Measurements from ENCODE around the gene ADSS1. TPM values are rescaled to one million over a fixed set of nuclear protein-coding genes. Genes with fewer than 3 reads are reported as not detected.

Gene ADSS1
- total and polyA plus RNA-seq, 4 donors, result 1.8 to 18.8 (median 12.2) TPM

DNA sequence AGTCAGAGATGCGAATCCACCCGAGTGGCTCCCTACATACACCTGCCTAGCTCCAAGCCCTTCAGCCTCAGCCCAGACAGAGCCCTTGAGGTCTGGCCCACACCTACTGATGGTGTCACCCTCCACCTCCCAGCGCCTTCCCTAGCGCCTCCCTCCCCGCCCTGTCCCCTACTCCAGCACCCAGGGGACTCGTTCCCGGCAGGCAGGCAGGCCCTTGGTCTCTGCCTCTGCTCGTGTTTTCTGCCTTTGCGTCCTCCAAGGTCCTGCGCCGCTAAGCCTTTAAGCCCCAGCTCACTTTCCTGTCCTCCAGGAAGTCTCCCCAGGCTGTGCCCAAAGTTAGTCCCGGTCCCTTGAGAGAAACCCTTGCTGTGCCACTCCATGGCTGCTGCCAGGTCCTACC is 21.9 kb upstream of the ADSS1 start:
- DNase-seq (ENCODE audit: low spot score), result no peak
- Histone ChIP-seq H3K27ac (ENCODE audit: low read depth in 1 of 2, low read length in 2 of 2) (no peak overlapping the region), H3K9me3 (ENCODE audit: control insufficient read depth in 4 of 4, low read length in 3 of 4) (no peaks in the 10 kb centered on the region), H3K9ac (ENCODE audit: low read depth in 1 of 2, low read length in 2 of 2) (no peak overlapping the region), H3K4me1 (ENCODE audit: control insufficient read depth in 4 of 4, insufficient read depth in 4 of 4, low read length in 3 of 4) (peaks cover 0 to 27% (median 17%) of the 10 kb centered on the region in 4 donors), H3K4me3 (ENCODE audit: low read depth in 1 of 3, low read length in 3 of 3) (no peak overlapping the region), H3K36me3 (ENCODE audit: control insufficient read depth in 4 of 4, insufficient read depth in 3 of 4, low read depth in 1 of 4, low read length in 3 of 4) (peaks cover 3 to 28% (median 17%) of the 10 kb centered on the region in 4 donors), H3K27me3 (ENCODE audit: control insufficient read depth in 4 of 4, insufficient read depth in 4 of 4, low read length in 3 of 4) (no peaks in the 10 kb centered on the region)
- 89% methylated on average over 12 of the region's 12 CpGs for WGBS
- TF ChIP-seq FOXA2 (IDR thresholded peaks at IDR 0.05), result no peak
- no peak for TF ChIP-seq HNF4A (conservative IDR thresholded peaks at IDR 0.05)
- TF ChIP-seq, protein P1, sequence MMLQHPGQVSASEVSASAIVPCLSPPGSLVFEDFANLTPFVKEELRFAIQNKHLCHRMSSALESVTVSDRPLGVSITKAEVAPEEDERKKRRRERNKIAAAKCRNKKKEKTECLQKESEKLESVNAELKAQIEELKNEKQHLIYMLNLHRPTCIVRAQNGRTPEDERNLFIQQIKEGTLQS (IDR thresholded peaks at IDR 0.05), result no peak
- no peak for TF ChIP-seq SP1 (IDR thresholded peaks at IDR 0.05)
- TF ChIP-seq, protein P2, sequence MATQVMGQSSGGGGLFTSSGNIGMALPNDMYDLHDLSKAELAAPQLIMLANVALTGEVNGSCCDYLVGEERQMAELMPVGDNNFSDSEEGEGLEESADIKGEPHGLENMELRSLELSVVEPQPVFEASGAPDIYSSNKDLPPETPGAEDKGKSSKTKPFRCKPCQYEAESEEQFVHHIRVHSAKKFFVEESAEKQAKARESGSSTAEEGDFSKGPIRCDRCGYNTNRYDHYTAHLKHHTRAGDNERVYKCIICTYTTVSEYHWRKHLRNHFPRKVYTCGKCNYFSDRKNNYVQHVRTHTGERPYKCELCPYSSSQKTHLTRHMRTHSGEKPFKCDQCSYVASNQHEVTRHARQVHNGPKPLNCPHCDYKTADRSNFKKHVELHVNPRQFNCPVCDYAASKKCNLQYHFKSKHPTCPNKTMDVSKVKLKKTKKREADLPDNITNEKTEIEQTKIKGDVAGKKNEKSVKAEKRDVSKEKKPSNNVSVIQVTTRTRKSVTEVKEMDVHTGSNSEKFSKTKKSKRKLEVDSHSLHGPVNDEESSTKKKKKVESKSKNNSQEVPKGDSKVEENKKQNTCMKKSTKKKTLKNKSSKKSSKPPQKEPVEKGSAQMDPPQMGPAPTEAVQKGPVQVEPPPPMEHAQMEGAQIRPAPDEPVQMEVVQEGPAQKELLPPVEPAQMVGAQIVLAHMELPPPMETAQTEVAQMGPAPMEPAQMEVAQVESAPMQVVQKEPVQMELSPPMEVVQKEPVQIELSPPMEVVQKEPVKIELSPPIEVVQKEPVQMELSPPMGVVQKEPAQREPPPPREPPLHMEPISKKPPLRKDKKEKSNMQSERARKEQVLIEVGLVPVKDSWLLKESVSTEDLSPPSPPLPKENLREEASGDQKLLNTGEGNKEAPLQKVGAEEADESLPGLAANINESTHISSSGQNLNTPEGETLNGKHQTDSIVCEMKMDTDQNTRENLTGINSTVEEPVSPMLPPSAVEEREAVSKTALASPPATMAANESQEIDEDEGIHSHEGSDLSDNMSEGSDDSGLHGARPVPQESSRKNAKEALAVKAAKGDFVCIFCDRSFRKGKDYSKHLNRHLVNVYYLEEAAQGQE (IDR thresholded peaks at IDR 0.05), result no peak
- TF ChIP-seq EGR1 (IDR thresholded peaks at IDR 0.05; ENCODE audit: low read depth in 2 of 2), result no peak

DNA sequence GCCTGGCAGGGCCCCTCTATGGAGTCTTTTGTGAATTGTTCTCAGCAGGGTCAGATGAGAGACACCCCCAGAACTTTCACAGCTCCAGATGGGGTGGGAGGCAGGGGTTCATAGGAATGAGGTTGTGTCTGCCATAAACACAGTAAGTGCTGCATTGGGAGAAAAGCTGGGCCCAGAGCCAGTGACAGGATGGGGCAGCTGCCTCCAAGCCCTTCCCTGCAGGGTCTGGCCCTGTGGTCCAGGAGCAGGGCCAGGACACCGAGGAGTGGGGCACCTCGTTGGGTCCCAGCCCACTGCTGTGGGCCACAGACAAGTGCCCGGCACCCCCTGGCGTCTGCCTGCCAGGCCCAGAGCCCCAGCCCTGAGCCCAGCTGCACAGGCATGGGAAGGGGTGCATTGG is 21.4 kb upstream of the ADSS1 start:
- Histone ChIP-seq H3K27ac (ENCODE audit: low read depth in 1 of 2, low read length in 2 of 2) (no peak overlapping the region), H3K9ac (ENCODE audit: low read depth in 1 of 2, low read length in 2 of 2) (no peak overlapping the region), H3K4me1 (ENCODE audit: control insufficient read depth in 4 of 4, insufficient read depth in 4 of 4, low read length in 3 of 4) (peaks cover 0 to 21% (median 14%) of the 10 kb centered on the region in 4 donors), H3K4me3 (ENCODE audit: low read depth in 1 of 3, low read length in 3 of 3) (no peak overlapping the region), H3K27me3 (ENCODE audit: control insufficient read depth in 4 of 4, insufficient read depth in 4 of 4, low read length in 3 of 4) (no peaks in the 10 kb centered on the region), H3K36me3 (ENCODE audit: control insufficient read depth in 4 of 4, insufficient read depth in 3 of 4, low read depth in 1 of 4, low read length in 3 of 4) (peaks cover 3 to 28% (median 17%) of the 10 kb centered on the region in 4 donors), H3K9me3 (ENCODE audit: control insufficient read depth in 4 of 4, low read length in 3 of 4) (no peaks in the 10 kb centered on the region)
- TF ChIP-seq HNF4G (IDR thresholded peaks at IDR 0.05) (no peak), FOXA1 (IDR thresholded peaks at IDR 0.05) (no peak), TAF1 (conservative IDR thresholded peaks at IDR 0.05) (no peak), MAX (IDR thresholded peaks at IDR 0.05) (no peak), RXRA (IDR thresholded peaks at IDR 0.05) (no peak), EGR1 (IDR thresholded peaks at IDR 0.05; ENCODE audit: low read depth in 2 of 2) (no peak), ZBTB33 (IDR thresholded peaks at IDR 0.05) (no peak), SP1 (IDR thresholded peaks at IDR 0.05) (no peak), FOXA2 (IDR thresholded peaks at IDR 0.05) (no peak), RAD21 (IDR thresholded peaks at IDR 0.05) (no peak), NR2F2 (IDR thresholded peaks at IDR 0.05) (no peak), GABPA (IDR thresholded peaks at IDR 0.05 in 1 of 2, conservative IDR thresholded peaks at IDR 0.05 in 1 of 2) (no peak), YY1 (IDR thresholded peaks at IDR 0.05) (no peak)
- TF ChIP-seq, protein P3, sequence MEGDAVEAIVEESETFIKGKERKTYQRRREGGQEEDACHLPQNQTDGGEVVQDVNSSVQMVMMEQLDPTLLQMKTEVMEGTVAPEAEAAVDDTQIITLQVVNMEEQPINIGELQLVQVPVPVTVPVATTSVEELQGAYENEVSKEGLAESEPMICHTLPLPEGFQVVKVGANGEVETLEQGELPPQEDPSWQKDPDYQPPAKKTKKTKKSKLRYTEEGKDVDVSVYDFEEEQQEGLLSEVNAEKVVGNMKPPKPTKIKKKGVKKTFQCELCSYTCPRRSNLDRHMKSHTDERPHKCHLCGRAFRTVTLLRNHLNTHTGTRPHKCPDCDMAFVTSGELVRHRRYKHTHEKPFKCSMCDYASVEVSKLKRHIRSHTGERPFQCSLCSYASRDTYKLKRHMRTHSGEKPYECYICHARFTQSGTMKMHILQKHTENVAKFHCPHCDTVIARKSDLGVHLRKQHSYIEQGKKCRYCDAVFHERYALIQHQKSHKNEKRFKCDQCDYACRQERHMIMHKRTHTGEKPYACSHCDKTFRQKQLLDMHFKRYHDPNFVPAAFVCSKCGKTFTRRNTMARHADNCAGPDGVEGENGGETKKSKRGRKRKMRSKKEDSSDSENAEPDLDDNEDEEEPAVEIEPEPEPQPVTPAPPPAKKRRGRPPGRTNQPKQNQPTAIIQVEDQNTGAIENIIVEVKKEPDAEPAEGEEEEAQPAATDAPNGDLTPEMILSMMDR (IDR thresholded peaks at IDR 0.05; ENCODE audit: low read depth, low read length, missing input control), result no peak
- TF ChIP-seq, protein P2 (IDR thresholded peaks at IDR 0.05), result no peak
- TF ChIP-seq, protein P1 (IDR thresholded peaks at IDR 0.05), result no peak
- 94% methylated on average over 4 of the region's 4 CpGs for WGBS
- no peak for DNase-seq (ENCODE audit: low spot score)
